T-helper 1 cell treated with Interleukin-12 subunit alpha and Interleukin-12 subunit beta and Interleukin-4 antibody, amounts not matched to agents 30 ng/mL and 1 ng/mL, for 36 hours (primary cell): ENCODE results near the gene PIH1D1. TPM values are rescaled to one million over a fixed set of nuclear protein-coding genes. Genes with fewer than 3 reads are reported as not detected.

Experiments
- intact Hi-C: fragments of 100-400 bp; cut with micrococcal nuclease; formaldehyde crosslinking; loops from one replicate; pipeline ENCODE4 v1.15.1; 2024
- total RNA-seq: library from RNA; stranded (reverse); gene quantifications from 2 replicates; pipeline ENCODE4 v1.2.3, GENCODE V29; 2022

The PIH1D1 gene
- total RNA-seq, 1 donor from 2014 or later, result 136 TPM

DNA sequence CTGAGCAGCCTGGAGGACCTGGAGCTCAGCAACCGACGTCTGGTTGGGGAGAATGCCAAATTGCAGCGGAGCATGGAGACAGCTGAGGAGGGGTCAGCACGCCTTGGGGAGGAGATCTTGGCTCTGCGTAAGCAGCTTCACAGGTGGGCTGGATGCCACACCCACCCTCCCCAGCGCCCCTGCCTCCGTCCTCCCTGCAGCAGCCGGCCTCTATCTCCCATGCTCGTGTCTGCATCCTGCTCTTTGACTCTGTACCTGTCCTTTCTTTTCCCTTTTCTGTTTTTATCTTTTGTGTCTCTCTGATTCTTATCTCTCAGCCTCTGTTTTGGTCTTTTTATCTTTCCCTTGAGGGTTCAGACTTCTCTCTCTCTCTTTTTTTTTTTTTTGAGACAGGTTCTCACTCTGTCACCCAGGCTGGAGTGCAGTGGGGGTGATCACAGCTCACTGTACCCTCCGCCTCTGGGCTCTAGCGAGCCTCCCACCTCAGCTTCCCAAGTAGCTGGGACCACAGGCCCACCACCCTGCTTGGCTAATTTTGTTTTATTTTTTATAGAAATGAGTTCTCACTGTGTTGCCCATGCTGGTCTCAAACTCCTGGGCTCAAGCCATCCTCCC is 53.5 kb downstream of the PIH1D1 start:
- intact Hi-C loops, result no loop called here

GRCh38 chr19:49396738-49397505 is 54.7 kb downstream of the PIH1D1 start:
- intact Hi-C loops, result no loop called here

Other genes starting within 250 kb of the PIH1D1 start
- 5.6 and 5.8 TPM in 2 replicates for gene SLC6A16, start 126.6 kb downstream of the PIH1D1 start, total RNA-seq
- gene CD37, start 116.4 kb downstream of the PIH1D1 start, total RNA-seq, result 229 and 231 TPM in 2 replicates
- gene TEAD2, start 89.4 kb downstream of the PIH1D1 start, total RNA-seq, result not detected in 2 replicates
- gene DKKL1, start 87.9 kb downstream of the PIH1D1 start, total RNA-seq, result not detected in 2 replicates
- not detected in 2 replicates for gene KASH5, start 63.6 kb downstream of the PIH1D1 start, total RNA-seq
- gene PTH2, start 28.4 kb downstream of the PIH1D1 start, total RNA-seq, result not detected in 2 replicates
- not detected in 2 replicates for gene GFY, start 26.4 kb downstream of the PIH1D1 start, total RNA-seq
- 0.07 and 0.15 TPM in 2 replicates for gene SLC17A7, start 10.3 kb downstream of the PIH1D1 start, total RNA-seq
- gene ALDH16A1, start 1.4 kb upstream of the PIH1D1 start, total RNA-seq, result 33.7 and 34.2 TPM in 2 replicates
- gene FLT3LG, start 22.4 kb upstream of the PIH1D1 start, total RNA-seq, result 319 and 325 TPM in 2 replicates
- 2,098 and 2,177 TPM in 2 replicates for gene RPL13A, start 35.8 kb upstream of the PIH1D1 start, total RNA-seq
- 1,814 and 1,819 TPM in 2 replicates for gene RPS11, start 44.6 kb upstream of the PIH1D1 start, total RNA-seq
- 10.1 and 11.0 TPM in 2 replicates for gene FCGRT, start 60.8 kb upstream of the PIH1D1 start, total RNA-seq
- 1.9 and 2.0 TPM in 2 replicates for gene RCN3, start 76.2 kb upstream of the PIH1D1 start, total RNA-seq
- gene NOSIP, start 128.7 kb upstream of the PIH1D1 start, total RNA-seq, result 214 and 215 TPM in 2 replicates
- 0.88 and 1.4 TPM in 2 replicates for gene PRRG2, start 129.5 kb upstream of the PIH1D1 start, total RNA-seq
- 41.8 and 42.2 TPM in 2 replicates for gene PRR12, start 139.4 kb upstream of the PIH1D1 start, total RNA-seq
- gene RRAS, start 188.3 kb upstream of the PIH1D1 start, total RNA-seq, result 12.0 and 13.0 TPM in 2 replicates
- 72.1 and 73.2 TPM in 2 replicates for gene SCAF1, start 190.4 kb upstream of the PIH1D1 start, total RNA-seq
- 151 and 158 TPM in 2 replicates for gene IRF3, start 214.0 kb upstream of the PIH1D1 start, total RNA-seq
- 58.4 and 62.9 TPM in 2 replicates for gene BCL2L12, start 214.1 kb upstream of the PIH1D1 start, total RNA-seq
- 186 and 189 TPM in 2 replicates for gene PRMT1, start 225.5 kb upstream of the PIH1D1 start, total RNA-seq
- 3.9 and 4.4 TPM in 2 replicates for gene ADM5, start 237.8 kb upstream of the PIH1D1 start, total RNA-seq
- gene CPT1C, start 239.3 kb upstream of the PIH1D1 start, total RNA-seq, result 4.3 and 5.1 TPM in 2 replicates